GM19193 (cell line): Measurements from ENCODE around the gene JARID2.

ENCODE experiments used
- POLR2A ChIP-seq: IDR thresholded peaks from 4 replicates; pipeline ENCODE4 v1.6.1; 2011; ENCODE audit not compliant: insufficient read depth, insufficient read length; ENCODE audit errors: extremely low read depth

Gene JARID2

GRCh38 chr6:15484140-15484539, 238.3 kb downstream of the JARID2 start:
- no peak for TF ChIP-seq POLR2A

GRCh38 chr6:15484821-15485220, 239.0 kb downstream of the JARID2 start:
- no peak for TF ChIP-seq POLR2A

GRCh38 chr6:15485936-15486335, 240.1 kb downstream of the JARID2 start:
- TF ChIP-seq POLR2A: no peak

GRCh38 chr6:15487262-15487661, 241.4 kb downstream of the JARID2 start:
- TF ChIP-seq POLR2A: no peak

GRCh38 chr6:15489261-15489962, 243.5 kb downstream of the JARID2 start:
- no peak for TF ChIP-seq POLR2A

GRCh38 chr6:15490242-15491100, 244.6 kb downstream of the JARID2 start:
- no peak for TF ChIP-seq POLR2A

GRCh38 chr6:15491255-15491985, 245.6 kb downstream of the JARID2 start:
- TF ChIP-seq POLR2A: no peak

GRCh38 chr6:15491986-15492269, 246.1 kb downstream of the JARID2 start:
- TF ChIP-seq POLR2A: no peak

GRCh38 chr6:15493437-15494168, 247.7 kb downstream of the JARID2 start:
- no peak for TF ChIP-seq POLR2A

- TF ChIP-seq POLR2A: no peak
Observed at GRCh38 chr6:15495375-15495901, 249.6 kb downstream of the JARID2 start.

GRCh38 chr6:15496345-15497131, 250.7 kb downstream of the JARID2 start:
- no peak for TF ChIP-seq POLR2A

GRCh38 chr6:15498640-15499039, 252.8 kb downstream of the JARID2 start:
- TF ChIP-seq POLR2A: no peak

- TF ChIP-seq POLR2A: no peak
Observed at GRCh38 chr6:15499125-15499524, 253.3 kb downstream of the JARID2 start.

GRCh38 chr6:15499591-15499990, 253.7 kb downstream of the JARID2 start:
- TF ChIP-seq POLR2A: no peak
